GM18870 (cell line): ENCODE data around the gene KLHL21.
A peak's percentile ranks its signal among the peaks of the same experiment; 100 is the strongest.
"Not testable (repeated sequence)": the region's sequence is repeated elsewhere in the genome, so short reads cannot be mapped to it uniquely, and the experiment has no call there.

Experiments
- ATAC-seq: cut with Tn5 transposase; IDR thresholded peaks from one replicate; pipeline ENCODE4 v1.9.1; 2021; ENCODE audit warnings: moderate library complexity; ENCODE audit not compliant: unreplicated experiment

KLHL21 gene

GRCh38 chr1:6602669-6603237 lies at the start of gene KLHL21:
TSS of gene KLHL21 (minus strand) at chr1:6602869. CDS start at chr1:6602817, 52 bp downstream.
- ATAC-seq, result peak; percentile 16

GRCh38 chr1:6651909-6652308 lies 49.2 kb upstream of the KLHL21 start:
- ATAC-seq, result no peak

- ATAC-seq, result no peak
These were observed 45.9 kb upstream of the KLHL21 start for GRCh38 chr1:6648556-6648955.

- ATAC-seq, result no peak
These were observed 44.0 kb upstream of the KLHL21 start for GRCh38 chr1:6646499-6647148.

GRCh38 chr1:6645018-6645417 lies 42.3 kb upstream of the KLHL21 start:
- ATAC-seq, result no peak

- not testable (repeated sequence) for ATAC-seq
These were observed 38.2 kb upstream of the KLHL21 start for GRCh38 chr1:6640867-6641266.

- no peak for ATAC-seq
These were observed 35.6 kb upstream of the KLHL21 start for GRCh38 chr1:6638226-6638625.

GRCh38 chr1:6637770-6638169 lies 35.1 kb upstream of the KLHL21 start:
- ATAC-seq, result no peak

- ATAC-seq, result not testable (repeated sequence)
These were observed 34.1 kb upstream of the KLHL21 start for GRCh38 chr1:6636778-6637177.

- ATAC-seq, result no peak
These were observed 33.5 kb upstream of the KLHL21 start for GRCh38 chr1:6635910-6636760.

- no peak for ATAC-seq
These were observed 32.7 kb upstream of the KLHL21 start for GRCh38 chr1:6635161-6635909.

- no peak for ATAC-seq
These were observed 31.8 kb upstream of the KLHL21 start for GRCh38 chr1:6634371-6635052.

- no peak for ATAC-seq
These were observed 30.2 kb upstream of the KLHL21 start for GRCh38 chr1:6632588-6633514.

GRCh38 chr1:6631058-6631457 lies 28.4 kb upstream of the KLHL21 start:
- no peak for ATAC-seq

GRCh38 chr1:6630027-6630426 lies 27.4 kb upstream of the KLHL21 start:
- ATAC-seq, result no peak

GRCh38 chr1:6628971-6629479 lies 26.4 kb upstream of the KLHL21 start:
- ATAC-seq, result no peak

- no peak for ATAC-seq
These were observed 25.3 kb upstream of the KLHL21 start for GRCh38 chr1:6627841-6628545.

- ATAC-seq, result no peak
These were observed 24.4 kb upstream of the KLHL21 start for GRCh38 chr1:6627031-6627430.
